Gastrocnemius medialis (tissue), 4 donors: ENCODE measurements around the gene DHDH.

ENCODE experiments used
- CTCF ChIP-seq, 5 experiments: fragments of 450-650 bp in 3 of 5; fragments of 200-600 bp in 2 of 5; sonication (generic) in 2 of 5; IDR thresholded peaks in 4 of 5; conservative IDR thresholded peaks in 1 of 5; 1 replicate in 4 of 5; 2 replicates in 1 of 5; pipeline ENCODE4 v1.5.1; 2016 to 2019; ENCODE audit warnings: antibody characterized with exemption in 5 of 5, mild to moderate bottlenecking in 3 of 5, moderate library complexity in 3 of 5
- POLR2A ChIP-seq, 2 donors: fragments of 450-650 bp; IDR thresholded peaks; one replicate each; pipeline ENCODE4 v1.6.1; 2017; ENCODE audit warnings: antibody characterized with exemption in 2 of 2, mild to moderate bottlenecking in 2 of 2, moderate library complexity in 2 of 2

- peak in 2 of 5 experiments; percentile 71 to 74 for TF ChIP-seq CTCF (IDR thresholded peaks at IDR 0.05 in 4 of 5, conservative IDR thresholded peaks at IDR 0.05 in 1 of 5)
- peak; percentile 74 to 84 for TF ChIP-seq POLR2A (IDR thresholded peaks at IDR 0.05)
Measured at GRCh38 chr19:48954595-48955307, 21.3 kb downstream of the DHDH start, which contains the start of gene BAX.
